GM12878 (cell line): ENCODE data around the gene LAMA4. TPM values are rescaled to one million over a fixed set of nuclear protein-coding genes. Genes with fewer than 3 reads are reported as not detected.

ENCODE experiments used
- ATAC-seq: fragments of 200-7000 bp; cut with Tn5 transposase; 3 replicates; pipeline ENCODE4 v1.9.1; 2020; ENCODE audit warnings: mild to moderate bottlenecking, moderate library complexity
- BruUV-seq: library from RNA; stranded (reverse); fragments of 400-500 nt; replicated peaks from 2 replicates; lab custom pipeline; 2021; lab: Mats Ljungman, UMichigan
- CTCF ChIA-PET: fragments of 300-600 bp; sonication (Branson Sonifier 250); formaldehyde crosslinking; extraction: SDS; loops from one replicate; lab custom pipeline; 2021; ENCODE audit warnings: inconsistent platforms; lab: Yijun Ruan, JAX
- POLR2A ChIA-PET: fragments of 350-600 bp; formaldehyde crosslinking; extraction: SDS; loops from one replicate; lab custom pipeline; 2021; ENCODE audit warnings: inconsistent platforms; lab: Charles Lee
- RAD21 ChIA-PET: fragments of 300-600 bp; sonication (Branson Sonifier 250); formaldehyde crosslinking; loops from one replicate; lab custom pipeline; 2023; ENCODE audit warnings: antibody characterized with exemption; ENCODE audit not compliant: unreplicated experiment; lab: Charles Lee
- SMC1A ChIA-PET: fragments of 300-600 bp; sonication (Branson Sonifier 250); formaldehyde crosslinking; loops from one replicate; lab custom pipeline; 2023; ENCODE audit not compliant: unreplicated experiment, uncharacterized antibody; lab: Charles Lee
- DNase-seq: peaks from one replicate; pipeline ENCODE4 v3.0.0-alpha.2; 2011; ENCODE audit warnings: low read depth, low spot score
- FAIRE-seq: peaks from 3 replicates; lab custom pipeline; 2011; peaks lifted over from hg19 to GRCh38; lab: Jason Lieb, UNC
- H2AFZ ChIP-seq: 2 replicates; pipeline ENCODE4 v1.6.0; 2011; ENCODE audit warnings: low read depth, low read length, control low read depth; ENCODE audit not compliant: control insufficient read depth
- H3K27ac ChIP-seq: 2 replicates; pipeline ENCODE4 v1.5.1; 2011; ENCODE audit warnings: control low read depth; ENCODE audit not compliant: control insufficient read depth, insufficient read depth
- H3K27me3 ChIP-seq, 2 experiments: replicated peaks in 1 of 2; 2 replicates each; pipeline versions ENCODE4 v1.6.0 to v1.6.1; 2011; ENCODE audit warnings: low read length in 1 of 2; ENCODE audit not compliant: control insufficient read depth in 2 of 2, insufficient read depth in 2 of 2
- H3K36me3 ChIP-seq, 2 experiments: 2 replicates each; pipeline ENCODE4 v1.5.1; 2011; ENCODE audit warnings: low read length in 1 of 2; ENCODE audit not compliant: control insufficient read depth in 2 of 2, insufficient read depth in 2 of 2
- H3K4me1 ChIP-seq: 2 replicates; pipeline ENCODE4 v1.6.1; 2011; ENCODE audit warnings: mild to moderate bottlenecking, low read length, moderate library complexity, mixed read lengths; ENCODE audit not compliant: control insufficient read depth, insufficient read depth
- H3K4me2 ChIP-seq: 2 replicates; pipeline ENCODE4 v1.6.0; 2011; ENCODE audit warnings: control low read depth; ENCODE audit not compliant: control insufficient read depth, insufficient read depth
- H3K4me3 ChIP-seq: fragments of 200-600 bp; sonication (generic); 2 replicates; pipeline ENCODE4 v1.5.1; 2016
- H3K79me2 ChIP-seq: 2 replicates; pipeline ENCODE4 v1.6.0; 2011; ENCODE audit warnings: low read length; ENCODE audit not compliant: control insufficient read depth, insufficient read depth
- H3K9ac ChIP-seq: 2 replicates; pipeline ENCODE4 v1.8.0; 2011; ENCODE audit warnings: low read length, control low read depth, mixed read lengths; ENCODE audit not compliant: control insufficient read depth, insufficient read depth
- H3K9me3 ChIP-seq: replicated peaks from 3 replicates; pipeline ENCODE4 v1.5.1; 2011; ENCODE audit warnings: mild to moderate bottlenecking, low read length; ENCODE audit not compliant: control insufficient read depth, insufficient read depth
- H4K20me1 ChIP-seq: 2 replicates; pipeline ENCODE4 v1.6.0; 2011; ENCODE audit not compliant: control insufficient read depth, insufficient read depth
- CHD1 ChIP-seq: IDR thresholded peaks from 2 replicates; pipeline ENCODE4 v1.6.1; 2012; ENCODE audit warnings: low read depth, low read length, improper control_type of control experiment
- CHD2 ChIP-seq: IDR thresholded peaks from 2 replicates; pipeline ENCODE4 v1.6.1; 2011; ENCODE audit warnings: low read depth, low read length, improper control_type of control experiment, borderline replicate concordance
- CHD4 ChIP-seq: fragments of 200-600 bp; sonication (generic); IDR thresholded peaks from 2 replicates; pipeline ENCODE4 v1.6.1; 2016; ENCODE audit warnings: mild to moderate bottlenecking
- FOXM1 ChIP-seq: IDR thresholded peaks from 2 replicates; pipeline ENCODE4 v1.6.1; 2012; ENCODE audit warnings: low read depth, mild to moderate bottlenecking, inconsistent platforms, low read length, moderate library complexity
- HSF1 ChIP-seq: fragments of 150-350 bp; IDR thresholded peaks from 2 replicates; pipeline ENCODE4 v1.6.1; 2014; ENCODE audit warnings: mild to moderate bottlenecking, low read depth, low read length
- NRF1 ChIP-seq: conservative IDR thresholded peaks from 2 replicates; pipeline ENCODE4 v1.6.1; 2011; ENCODE audit warnings: mild to moderate bottlenecking, low read depth, low read length, improper control_type of control experiment
- RAD51 ChIP-seq: fragments of 450-650 bp; IDR thresholded peaks from 2 replicates; pipeline ENCODE4 v1.6.1; 2016; ENCODE audit warnings: moderate library complexity, mild to moderate bottlenecking, inconsistent platforms
- RELB ChIP-seq: fragments of 450-650 bp; IDR thresholded peaks from 2 replicates; pipeline ENCODE4 v1.6.1; 2017; ENCODE audit warnings: low read depth, mild to moderate bottlenecking, moderate library complexity
- REST ChIP-seq: IDR thresholded peaks from 2 replicates; pipeline ENCODE4 v1.6.1; 2012; ENCODE audit warnings: mild to moderate bottlenecking, low read depth, low read length
- SREBF1 ChIP-seq: IDR thresholded peaks from 2 replicates; pipeline ENCODE4 v1.6.1; 2012; ENCODE audit warnings: mild to moderate bottlenecking, low read length
- TAF1 ChIP-seq: IDR thresholded peaks from 2 replicates; pipeline ENCODE4 v1.6.1; 2011; ENCODE audit warnings: mild to moderate bottlenecking, low read depth, low read length, borderline replicate concordance
- ZBTB4 ChIP-seq: fragments of 450-650 bp; formaldehyde crosslinking; IDR thresholded peaks from 2 replicates; pipeline ENCODE4 v1.4.0; 2022; ENCODE audit warnings: mild to moderate bottlenecking, moderate library complexity
- WGBS: methylation state at CpG from one replicate; pipeline ENCODE4 v1.1.6; 2016; ENCODE audit warnings: low lambda C conversion rate; ENCODE audit not compliant: insufficient replicate concordance, insufficient coverage; ENCODE audit errors: missing lambda C conversion rate; 5-methylcytosine and 5-hydroxymethylcytosine counted together
- in situ Hi-C: fragments of 300-500 bp; cut with MboI; formaldehyde crosslinking; loops from 9 replicates; pipeline ENCODE4 v1.14.3; 2018; ENCODE audit warnings: mixed read lengths
- intact Hi-C: fragments of 100-400 bp; cut with micrococcal nuclease; formaldehyde crosslinking; loops from one replicate; pipeline ENCODE4 v1.14.2; 2022; ENCODE audit not compliant: unreplicated experiment
- polyA plus RNA-seq, 11 experiments: library from polyadenylated mRNA; depleted of rRNA in 4 of 11; unstranded in 6 of 11; stranded (reverse) in 5 of 11; fragments of >200 nt; fragmentation: Nextera tagmentation in 4 of 11; fragmentation: Illumina TruSeq in 1 of 11; extraction: Ambion mirVana in 4 of 11; extraction: Trizol in 1 of 11; gene quantifications; 1 replicate in 1 of 11; 2 replicates in 10 of 11; pipeline versions ENCODE4 v1.2.1 to v1.2.3, GENCODE V29; 2011 to 2016; ENCODE audit warnings: inconsistent platforms in 2 of 11, missing spikeins in 2 of 11, low read depth in 1 of 11
- total RNA-seq, 4 experiments: library from RNA; depleted of rRNA in 3 of 4; stranded (reverse); fragments of >200 nt in 3 of 4; fragmentation: Illumina TruSeq in 1 of 4; extraction: Trizol in 1 of 4; gene quantifications; 2 replicates each; pipeline versions ENCODE4 v1.2.1 to v1.2.3, GENCODE V29; 2013 to 2021

Gene LAMA4
- total and polyA plus RNA-seq, 10 of the 15 experiments (the other 5 are each of a cell fraction or from before 2014, with no cell fraction given) = 0.11 to 0.21 (median 0.14) TPM; not detected in 7

GRCh38 chr6:112225691-112226090 is 28.7 kb downstream of the LAMA4 start (continued):
- no peak for TF ChIP-seq HSF1

GRCh38 chr6:112224088-112224487 is 30.3 kb downstream of the LAMA4 start:
- no TSS peak for BruUV-seq
- in situ Hi-C loops = no loop called here
- H3K36me3 ChIP-seq = no peaks in the 10 kb centered on the region
- no peaks in the 10 kb centered on the region for H4K20me1 ChIP-seq
- H3K27me3 ChIP-seq = no peaks in the 10 kb centered on the region; a peak in 1 of 4 replicates
- H3K4me3 ChIP-seq = no peak overlapping the region
- no peaks in the 10 kb centered on the region for H3K79me2 ChIP-seq
- ChIA-PET POLR2A (no interaction called here), RAD21 (no interaction called here), SMC1A (no interaction called here), CTCF (no interaction called here)
- H3K27ac ChIP-seq = no peak overlapping the region
- H3K9me3 ChIP-seq = no peaks in the 10 kb centered on the region
- FAIRE-seq (no peak), ATAC-seq (no peak), DNase-seq (no peak)
- no peak overlapping the region for H2AFZ ChIP-seq
- no peak overlapping the region for H3K4me2 ChIP-seq
- intact Hi-C loops = no loop called here
- no peaks in the 10 kb centered on the region for H3K4me1 ChIP-seq
- 73% methylated on average over 2 of the region's 2 CpGs for WGBS
- no peak overlapping the region for H3K9ac ChIP-seq
- TF ChIP-seq CHD4 = no peak
- no peak for TF ChIP-seq CHD1
- TF ChIP-seq NRF1 = no peak
- TF ChIP-seq FOXM1 = no peak
- TF ChIP-seq RAD51 = no peak
- TF ChIP-seq SREBF1 = no peak
- no peak for TF ChIP-seq TAF1
- TF ChIP-seq CHD2 = no peak
- no peak for TF ChIP-seq RELB
- TF ChIP-seq ZBTB4 (CRISPR knock-in tag) = no peak
- no peak for TF ChIP-seq REST
